H1 (cell line): ENCODE measurements around the gene TPPP. TPM values are rescaled to one million over a fixed set of nuclear protein-coding genes. Genes with fewer than 3 reads are reported as not detected.

Experiments used
- ASH2L ChIP-seq: fragments of 200-600, 300-600 bp; sonication (generic); IDR thresholded peaks from one replicate; pipeline ENCODE4 v1.7.1; 2017; ENCODE audit warnings: low read length
- CHD1 ChIP-seq: IDR thresholded peaks from 2 replicates; pipeline ENCODE4 v1.6.1; 2012; ENCODE audit warnings: low read depth, low read length, improper control_type of control experiment
- JUN ChIP-seq: IDR thresholded peaks from 2 replicates; pipeline ENCODE4 v1.6.1; 2011; ENCODE audit warnings: low read depth, mild to moderate bottlenecking, improper control_type of control experiment, low read length
- RAD21 ChIP-seq, 2 experiments: IDR thresholded peaks in 1 of 2; conservative IDR thresholded peaks in 1 of 2; 2 replicates each; pipeline ENCODE4 v1.6.1; 2011; ENCODE audit warnings: low read depth in 2 of 2, low read length in 2 of 2, improper control_type of control experiment in 1 of 2, inconsistent platforms in 1 of 2, mild to moderate bottlenecking in 1 of 2, moderate library complexity in 1 of 2
- SIRT6 ChIP-seq: IDR thresholded peaks from one replicate; pipeline ENCODE4 v1.7.1; 2012; ENCODE audit warnings: low read length, inconsistent platforms
- SRF ChIP-seq: IDR thresholded peaks from 2 replicates; pipeline ENCODE4 v1.6.1; 2011; ENCODE audit warnings: mild to moderate bottlenecking, low read depth, low read length, moderate library complexity
- TBP ChIP-seq: IDR thresholded peaks from 2 replicates; pipeline ENCODE4 v1.6.1; 2011; ENCODE audit warnings: low read depth, low read length, improper control_type of control experiment
- polyA plus RNA-seq, 7 experiments: library from polyadenylated mRNA; depleted of rRNA in 3 of 7; stranded (reverse) in 5 of 7; unstranded in 2 of 7; fragments of >200 nt in 5 of 7; fragments of 200-250 nt in 2 of 7; gene quantifications; 1 replicate in 5 of 7; 2 replicates in 1 of 7; 4 replicates in 1 of 7; pipeline versions ENCODE4 v1.2.1 to v1.2.3, GENCODE V29; 2011 to 2013; ENCODE audit warnings: missing spikeins in 2 of 7, mixed read lengths in 2 of 7
- total RNA-seq: library from RNA; stranded (reverse); fragmentation: NEBNext Ultra II Directional; extraction: Animal tissue kit (Norgen Biotek cat#: 25700); gene quantifications from 2 replicates; pipeline ENCODE4 v1.2.1, GENCODE V29; 2021

TPPP gene
- total and polyA plus RNA-seq, 2 of the 8 experiments (the other 6 are each of a cell fraction or from before 2014, with no cell fraction given): 0.36 to 0.93 TPM

- TF ChIP-seq SRF (no peak), JUN (no peak), SIRT6 (no peak), CHD1 (no peak), ASH2L (no peak), TBP (no peak), RAD21 (IDR thresholded peaks at IDR 0.05 in 1 of 2, conservative IDR thresholded peaks at IDR 0.05 in 1 of 2; ENCODE audit: low read depth in 2 of 2, low read length in 2 of 2) (no peak)
Observed at GRCh38 chr5:666816-667498, 26.2 kb downstream of the TPPP start (continued).
